BJ (cell line): ENCODE results near the gene DAB2IP. TPM values are rescaled to one million over a fixed set of nuclear protein-coding genes. Genes with fewer than 3 reads are reported as not detected.

ENCODE experiments used
- CTCF ChIA-PET: fragments of 350-600 bp; formaldehyde crosslinking; extraction: SDS; loops from one replicate; lab custom pipeline; 2021; ENCODE audit warnings: antibody characterized with exemption, inconsistent platforms; lab: Yijun Ruan, JAX
- POLR2A ChIA-PET: fragments of 300-600 bp; sonication (Branson Sonifier 250); formaldehyde crosslinking; extraction: SDS; loops from one replicate; lab custom pipeline; 2021; ENCODE audit warnings: antibody characterized with exemption; lab: Charles Lee
- DNase-seq: peaks from one replicate; pipeline ENCODE4 v3.0.0-alpha.2; 2011; ENCODE audit warnings: low read depth
- H3K27me3 ChIP-seq: 2 replicates; pipeline ENCODE4 v1.6.0; 2011; ENCODE audit warnings: low read length; ENCODE audit not compliant: control insufficient read depth, insufficient read depth
- H3K36me3 ChIP-seq: 2 replicates; pipeline ENCODE4 v1.5.1; 2011; ENCODE audit warnings: low read length; ENCODE audit not compliant: control insufficient read depth, insufficient read depth
- H3K4me3 ChIP-seq: 2 replicates; pipeline ENCODE4 v1.5.1; 2011; ENCODE audit warnings: low read depth, mild to moderate bottlenecking, control low read depth, low read length
- CTCF ChIP-seq: IDR thresholded peaks from 2 replicates; pipeline ENCODE4 v1.5.1; 2011; ENCODE audit warnings: low read depth, mild to moderate bottlenecking, control low read depth, inconsistent platforms, low read length, moderate library complexity; ENCODE audit not compliant: insufficient read depth
- polyA plus RNA-seq: library from polyadenylated mRNA; depleted of rRNA; stranded (reverse); fragments of >200 nt; gene quantifications from 2 replicates; pipeline ENCODE4 v1.2.3, GENCODE V29; 2011

Gene DAB2IP
- polyA plus RNA-seq, 1 experiment = 38.1 TPM

- CTCF ChIA-PET = interaction anchor here (0.7 kb wide), 1 partner anchor 16 kb away, joined by 3 read pairs; no protein-coding TSS in a partner anchor
- no peaks in the 10 kb centered on the region for H3K36me3 ChIP-seq
Observed at GRCh38 chr9:121667214-121667613, 15.8 kb downstream of the DAB2IP start.

GRCh38 chr9:121667890-121668289 lies 16.5 kb downstream of the DAB2IP start:
- ChIA-PET CTCF (no interaction called here), POLR2A (no interaction called here)
- H3K27me3 ChIP-seq = no peaks in the 10 kb centered on the region
- no peak for DNase-seq
- no peak overlapping the region for H3K4me3 ChIP-seq
- H3K36me3 ChIP-seq = no peaks in the 10 kb centered on the region
- TF ChIP-seq CTCF = no peak

More at GRCh38 chr9:121667214-121667613, 15.8 kb downstream of the DAB2IP start:
- POLR2A ChIA-PET = no interaction called here
- no peak for DNase-seq
- no peaks in the 10 kb centered on the region for H3K27me3 ChIP-seq
- H3K4me3 ChIP-seq = no peak overlapping the region
- no peak for TF ChIP-seq CTCF

- H3K4me3 ChIP-seq = no peak overlapping the region
- ChIA-PET CTCF (interaction anchor here (0.8 to 0.9 kb wide), 2 partner anchors 14 kb away, joined by 3 read pairs; no protein-coding TSS in a partner anchor), POLR2A (no interaction called here)
- no peaks in the 10 kb centered on the region for H3K36me3 ChIP-seq
- H3K27me3 ChIP-seq = no peaks in the 10 kb centered on the region
- DNase-seq = no peak
- no peak for TF ChIP-seq CTCF
Observed at GRCh38 chr9:121670431-121670830, 19.0 kb downstream of the DAB2IP start.

- Histone ChIP-seq H3K4me3 (no peak overlapping the region), H3K27me3 (no peaks in the 10 kb centered on the region), H3K36me3 (no peaks in the 10 kb centered on the region)
- ChIA-PET CTCF (interaction anchor here (2.5 kb wide), 1 partner anchor 8 kb away, joined by 7 read pairs; no protein-coding TSS in a partner anchor), POLR2A (no interaction called here)
- no peak for TF ChIP-seq CTCF
- no peak for DNase-seq
Observed at GRCh38 chr9:121671612-121672155, 20.2 kb downstream of the DAB2IP start.

GRCh38 chr9:121672213-121672612 lies 20.8 kb downstream of the DAB2IP start:
- Histone ChIP-seq H3K36me3 (no peaks in the 10 kb centered on the region), H3K27me3 (no peaks in the 10 kb centered on the region), H3K4me3 (no peak overlapping the region)
- DNase-seq = no peak
- ChIA-PET POLR2A (no interaction called here), CTCF (interaction anchor here (2.5 kb wide), 1 partner anchor 9 kb away, joined by 7 read pairs; no protein-coding TSS in a partner anchor)
- TF ChIP-seq CTCF = no peak
